HUES48 (cell line): ENCODE data around the gene SPPL2B.

Source experiments
- H3K27ac ChIP-seq: one replicate; pipeline ENCODE4 v1.7.0; 2013; ENCODE audit warnings: low read depth, low read length, inconsistent platforms
- H3K27me3 ChIP-seq: 2 replicates; pipeline ENCODE4 v1.6.1; 2013; ENCODE audit warnings: mild to moderate bottlenecking, low read length; ENCODE audit not compliant: control insufficient read depth, insufficient read depth
- H3K36me3 ChIP-seq: 2 replicates; pipeline ENCODE4 v1.6.1; 2013; ENCODE audit warnings: low read length; ENCODE audit not compliant: control insufficient read depth, insufficient read depth
- H3K4me1 ChIP-seq: 2 replicates; pipeline ENCODE4 v1.6.1; 2013; ENCODE audit warnings: mild to moderate bottlenecking, low read length; ENCODE audit not compliant: control insufficient read depth, insufficient read depth
- H3K4me3 ChIP-seq: 2 replicates; pipeline ENCODE4 v1.5.1; 2013; ENCODE audit warnings: mild to moderate bottlenecking, low read depth, low read length
- H3K9ac ChIP-seq: 2 replicates; pipeline ENCODE4 v1.6.1; 2013; ENCODE audit warnings: mild to moderate bottlenecking, low read depth, low read length, moderate library complexity
- H3K9me3 ChIP-seq: 2 replicates; pipeline ENCODE4 v1.6.1; 2013; ENCODE audit warnings: low read length; ENCODE audit not compliant: control insufficient read depth, insufficient read depth

SPPL2B gene

DNA sequence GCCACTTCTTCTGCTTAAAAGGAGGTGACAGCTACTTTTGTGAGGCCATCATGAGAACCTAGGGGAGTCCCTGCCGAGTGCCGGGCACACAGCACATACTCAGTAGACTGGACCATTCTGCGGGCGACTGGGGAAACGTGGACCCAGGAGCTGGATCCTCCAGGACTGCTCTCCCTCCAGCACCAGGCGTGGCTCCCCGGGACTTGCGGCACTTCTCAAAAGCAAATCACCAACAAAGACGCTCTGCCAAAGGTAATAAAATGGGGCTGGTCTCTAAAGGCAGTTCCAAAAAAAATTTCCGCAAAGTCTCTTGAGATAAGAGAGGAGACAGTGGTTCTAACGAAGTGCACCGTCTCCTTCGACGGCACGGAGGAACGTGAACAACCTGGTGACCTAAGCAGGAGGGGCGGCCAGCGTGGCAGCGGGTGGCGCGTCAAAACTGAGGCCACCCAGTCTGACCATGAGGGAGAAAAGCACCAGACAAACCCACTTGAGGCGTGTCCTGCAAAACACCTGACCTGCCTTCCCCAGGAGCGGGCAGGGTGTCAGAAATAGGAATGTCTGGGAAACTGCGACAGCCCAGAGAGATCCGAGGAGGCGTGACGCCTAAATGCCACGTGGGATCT is 30.2 kb downstream of the SPPL2B start:
- Histone ChIP-seq H3K4me1 (no peaks in the 10 kb centered on the region), H3K36me3 (0 out of 2 replicates have a peak, but pooled peaks cover under 1% of the 10 kb centered on the region), H3K4me3 (no peak overlapping the region), H3K9me3 (no peaks in the 10 kb centered on the region), H3K9ac (no peak overlapping the region), H3K27me3 (peaks cover 6% of the 10 kb centered on the region), H3K27ac (no peak overlapping the region)

- H3K9ac ChIP-seq: no peak within 1 kb of the TSS
- H3K4me1 ChIP-seq: no peaks in the 10 kb centered on the region
- peaks cover 6% of the 10 kb centered on the region for H3K27me3 ChIP-seq
- H3K36me3 ChIP-seq: no peaks in the 10 kb centered on the region
- no peaks in the 10 kb centered on the region for H3K9me3 ChIP-seq
- no peak within 1 kb of the TSS for H3K27ac ChIP-seq
- H3K4me3 ChIP-seq: peak within 1 kb of the TSS; percentile 37; the same call in 1 of the 2 replicates
These were observed 31.7 kb downstream of the SPPL2B start, which contains the start of gene TMPRSS9 for GRCh38 chr19:2359992-2360685. Gene TMPRSS9 (plus strand): TSS chr19:2360265. CDS start chr19:2389786, 29,521 bp downstream.

DNA sequence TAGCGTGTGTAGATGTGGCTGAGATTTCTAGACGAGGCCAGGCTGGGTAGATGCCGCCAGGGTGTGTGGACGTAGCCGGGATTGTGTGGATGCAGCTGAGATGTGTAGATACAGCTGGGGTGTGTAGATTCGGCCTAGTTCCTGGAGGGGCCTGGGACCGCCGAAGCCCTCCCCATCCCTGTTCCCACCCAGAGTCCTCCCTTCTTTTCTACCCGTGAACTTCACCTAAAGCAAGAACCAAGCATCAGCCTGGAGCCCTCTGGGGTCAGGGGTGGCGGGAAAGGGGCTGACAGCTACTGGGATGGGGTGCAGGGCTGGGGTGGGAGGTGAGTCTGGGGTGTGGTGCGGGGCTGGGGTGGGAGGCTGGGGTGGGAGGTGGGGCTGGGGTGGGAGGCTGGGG is 32.3 kb downstream of the SPPL2B start:
- H3K36me3 ChIP-seq: no peaks in the 10 kb centered on the region
- H3K4me1 ChIP-seq: no peaks in the 10 kb centered on the region
- peaks cover 6% of the 10 kb centered on the region for H3K27me3 ChIP-seq
- H3K4me3 ChIP-seq: no peak overlapping the region
- no peak overlapping the region for H3K9ac ChIP-seq
- H3K9me3 ChIP-seq: no peaks in the 10 kb centered on the region
- H3K27ac ChIP-seq: no peak overlapping the region

DNA sequence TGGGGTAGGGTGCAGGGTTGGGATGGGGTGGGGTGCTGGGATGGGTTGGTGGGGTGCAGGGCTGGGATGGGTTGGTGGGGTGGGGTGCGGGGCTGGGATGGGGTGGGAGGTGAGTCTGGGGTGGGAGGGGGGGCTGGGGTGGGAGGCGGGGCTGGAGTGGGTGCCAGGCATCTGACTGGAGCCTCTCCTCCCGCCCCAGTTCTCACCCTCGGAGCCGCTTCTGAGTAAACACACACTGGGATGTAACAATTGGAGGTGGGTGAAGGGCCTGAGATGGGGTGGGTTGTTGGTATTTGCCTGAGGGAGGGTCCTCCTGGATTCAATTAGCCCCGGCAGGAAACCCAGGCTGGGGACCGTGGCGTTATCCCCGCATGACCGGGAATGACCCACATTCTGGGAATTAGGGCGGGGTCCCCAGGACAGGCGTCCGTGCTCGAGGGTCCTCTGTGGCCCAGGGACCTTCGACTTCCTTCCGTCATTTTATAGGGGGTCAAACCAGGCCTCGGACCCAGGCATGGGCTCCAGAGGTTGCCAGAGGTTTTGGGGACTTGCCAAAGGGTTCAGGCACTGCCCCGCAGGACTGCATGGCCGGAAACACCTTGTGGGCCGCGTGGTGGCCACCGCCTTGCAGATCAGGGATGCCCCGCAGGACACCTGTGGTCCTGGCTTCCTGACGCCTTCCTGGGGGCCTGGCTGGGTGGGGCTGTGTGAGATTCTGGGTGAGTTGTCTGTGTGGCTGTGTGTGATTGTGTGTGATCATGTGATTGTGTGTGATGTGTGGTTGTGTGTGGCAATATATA is 33.0 kb downstream of the SPPL2B start:
- no peak overlapping the region for H3K4me3 ChIP-seq
- H3K36me3 ChIP-seq: no peaks in the 10 kb centered on the region
- no peaks in the 10 kb centered on the region for H3K4me1 ChIP-seq
- H3K27ac ChIP-seq: no peak overlapping the region
- H3K9me3 ChIP-seq: no peaks in the 10 kb centered on the region
- peaks cover 6% of the 10 kb centered on the region for H3K27me3 ChIP-seq
- H3K9ac ChIP-seq: no peak overlapping the region

GRCh38 chr19:2362046-2362969 is 33.8 kb downstream of the SPPL2B start:
- Histone ChIP-seq H3K9me3 (no peaks in the 10 kb centered on the region), H3K27me3 (peaks cover 6% of the 10 kb centered on the region), H3K36me3 (no peaks in the 10 kb centered on the region), H3K4me3 (no peak overlapping the region), H3K27ac (no peak overlapping the region), H3K4me1 (no peaks in the 10 kb centered on the region), H3K9ac (no peak overlapping the region)

DNA sequence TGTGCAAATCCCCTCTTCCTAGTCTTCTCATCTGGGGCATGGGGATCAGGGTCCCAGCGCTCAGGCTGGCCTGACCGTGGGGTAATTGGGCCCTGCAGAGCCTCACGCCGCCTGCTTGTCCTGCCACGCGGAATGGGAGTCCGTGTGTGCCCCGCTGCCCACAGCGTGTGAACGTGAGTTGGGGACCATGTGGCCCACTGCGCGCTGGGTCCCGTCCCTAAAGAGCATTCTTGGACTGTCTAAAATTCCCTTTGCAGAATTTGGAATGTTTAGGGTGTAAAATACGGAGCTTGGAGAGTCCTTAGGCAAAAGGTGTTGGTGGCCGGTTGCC is 34.5 kb downstream of the SPPL2B start:
- Histone ChIP-seq H3K9me3 (no peaks in the 10 kb centered on the region), H3K4me3 (no peak overlapping the region), H3K4me1 (no peaks in the 10 kb centered on the region), H3K27ac (no peak overlapping the region), H3K36me3 (no peaks in the 10 kb centered on the region), H3K9ac (no peak overlapping the region), H3K27me3 (peaks cover 6% of the 10 kb centered on the region)

DNA sequence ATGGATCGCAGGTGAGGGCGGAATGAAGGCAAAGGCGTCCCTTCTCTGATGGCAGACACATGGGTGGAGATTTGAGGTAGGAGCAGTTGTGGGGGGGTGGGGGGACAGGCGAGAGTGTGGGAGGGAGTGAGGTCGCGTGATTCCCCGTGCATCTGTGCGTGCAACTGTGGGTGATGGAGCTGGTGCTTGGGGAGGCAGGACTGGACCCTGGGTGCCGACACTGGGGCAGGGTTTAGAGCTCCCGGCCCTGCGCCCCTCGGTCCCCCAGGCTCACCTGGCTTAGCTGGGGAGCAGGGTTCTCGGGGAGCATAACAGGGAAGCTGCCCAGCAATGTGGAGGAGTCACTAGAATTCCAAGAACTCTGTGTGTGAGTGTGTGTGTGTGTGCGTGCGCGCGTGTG is 34.9 kb downstream of the SPPL2B start:
- Histone ChIP-seq H3K27me3 (peaks cover 6% of the 10 kb centered on the region), H3K4me3 (no peak overlapping the region), H3K9ac (no peak overlapping the region), H3K27ac (no peak overlapping the region), H3K4me1 (no peaks in the 10 kb centered on the region), H3K9me3 (no peaks in the 10 kb centered on the region), H3K36me3 (no peaks in the 10 kb centered on the region)

- no peaks in the 10 kb centered on the region for H3K4me1 ChIP-seq
- H3K27ac ChIP-seq: no peak overlapping the region
- no peaks in the 10 kb centered on the region for H3K36me3 ChIP-seq
- no peak overlapping the region for H3K9ac ChIP-seq
- peaks cover 4% of the 10 kb centered on the region for H3K27me3 ChIP-seq
- no peaks in the 10 kb centered on the region; the same call in 1 of the 2 replicates for H3K9me3 ChIP-seq
- H3K4me3 ChIP-seq: no peak overlapping the region
These were observed 36.9 kb downstream of the SPPL2B start for GRCh38 chr19:2365201-2365970.

GRCh38 chr19:2371656-2372055 is 43.2 kb downstream of the SPPL2B start:
- Histone ChIP-seq H3K4me3 (no peak overlapping the region), H3K27me3 (no peaks in the 10 kb centered on the region), H3K4me1 (no peaks in the 10 kb centered on the region), H3K36me3 (no peaks in the 10 kb centered on the region), H3K9me3 (no peaks in the 10 kb centered on the region; the same call in 1 of the 2 replicates), H3K27ac (no peak overlapping the region), H3K9ac (no peak overlapping the region)

DNA sequence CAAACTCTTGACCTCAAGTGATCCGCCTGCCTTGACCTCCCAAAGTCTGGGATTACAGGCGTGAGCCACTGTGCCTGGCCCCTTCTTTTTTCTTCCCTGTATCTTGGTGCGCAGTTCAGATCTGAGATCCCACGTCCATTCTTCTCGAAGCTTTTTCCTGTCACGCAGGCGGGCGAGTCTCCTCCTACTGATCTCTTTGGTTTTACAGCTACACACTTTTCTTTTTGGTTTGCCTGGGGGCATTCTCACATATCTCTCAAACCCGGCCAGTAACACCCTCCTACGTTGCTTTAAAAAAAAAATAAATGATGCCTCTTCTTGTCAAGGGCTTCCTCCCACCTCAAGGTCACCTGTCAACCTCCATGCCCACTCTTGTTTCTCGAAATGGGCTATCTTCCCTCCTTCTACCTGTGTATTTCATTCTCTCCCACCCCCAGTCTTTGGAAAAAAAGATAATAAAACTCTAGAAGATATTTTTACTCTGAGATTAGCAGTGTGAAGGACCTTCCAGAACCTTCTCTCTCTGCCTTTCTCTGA is 43.7 kb downstream of the SPPL2B start:
- Histone ChIP-seq H3K9ac (no peak overlapping the region), H3K9me3 (no peaks in the 10 kb centered on the region; the same call in 1 of the 2 replicates), H3K4me3 (no peak overlapping the region), H3K4me1 (no peaks in the 10 kb centered on the region), H3K27ac (no peak overlapping the region), H3K27me3 (no peaks in the 10 kb centered on the region), H3K36me3 (no peaks in the 10 kb centered on the region)
